ENCODE measurements around the gene ZNF740.
"Not testable (repeated sequence)": the region's sequence is repeated elsewhere in the genome, so short reads cannot be mapped to it uniquely, and the experiment has no call there.

The ZNF740 gene

DNA sequence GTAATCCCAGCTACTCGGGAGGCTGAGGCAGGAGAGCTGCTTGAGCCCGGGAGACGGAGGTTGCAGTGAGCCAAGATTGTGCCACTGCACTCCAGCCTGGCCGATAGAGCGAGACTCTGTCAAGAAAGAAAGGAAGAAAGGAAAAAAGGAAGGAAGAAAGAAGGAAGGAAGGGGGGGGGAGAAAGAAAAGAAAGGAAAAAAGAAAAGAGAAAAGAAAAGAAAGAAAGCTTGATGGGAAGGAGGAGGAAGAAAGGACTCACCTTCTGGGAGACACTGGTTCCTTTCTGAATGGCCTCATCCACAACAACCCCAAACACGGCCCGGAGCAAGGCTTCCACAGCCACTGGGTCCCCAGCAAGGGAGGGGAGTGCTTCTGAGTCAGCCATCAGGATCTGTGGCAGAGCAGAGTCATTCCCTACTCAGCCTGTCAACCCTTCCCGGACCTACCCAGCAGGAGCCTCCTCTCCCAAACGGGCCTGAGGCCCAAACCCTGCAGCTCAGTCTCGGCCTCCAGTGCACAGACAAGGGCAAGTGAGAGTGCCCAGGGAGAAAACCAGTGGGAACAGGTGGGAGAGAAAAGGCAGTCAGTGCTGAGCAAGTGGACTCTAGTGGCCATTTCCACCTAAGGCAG lies 7.3 kb upstream of the ZNF740 start:
- Histone ChIP-seq H3K4me3 (ENCODE audit: low read depth, low read length) (no peak overlapping the region), H3K4me1 (ENCODE audit: control insufficient read depth, insufficient read depth, low read length) (peaks cover 17% of the 10 kb centered on the region), H3K9me3 (ENCODE audit: control insufficient read depth, insufficient read depth, low read depth, low read length) (no peaks in the 10 kb centered on the region), H3K27ac (ENCODE audit: low read depth, low read length) (no peak overlapping the region), H3K36me3 (ENCODE audit: control insufficient read depth, insufficient read depth, low read length) (no peaks in the 10 kb centered on the region), H3K27me3 (ENCODE audit: control insufficient read depth, insufficient read depth, low read length) (peaks cover 85% of the 10 kb centered on the region), H3K9ac (ENCODE audit: low read length) (no peak overlapping the region)

DNA sequence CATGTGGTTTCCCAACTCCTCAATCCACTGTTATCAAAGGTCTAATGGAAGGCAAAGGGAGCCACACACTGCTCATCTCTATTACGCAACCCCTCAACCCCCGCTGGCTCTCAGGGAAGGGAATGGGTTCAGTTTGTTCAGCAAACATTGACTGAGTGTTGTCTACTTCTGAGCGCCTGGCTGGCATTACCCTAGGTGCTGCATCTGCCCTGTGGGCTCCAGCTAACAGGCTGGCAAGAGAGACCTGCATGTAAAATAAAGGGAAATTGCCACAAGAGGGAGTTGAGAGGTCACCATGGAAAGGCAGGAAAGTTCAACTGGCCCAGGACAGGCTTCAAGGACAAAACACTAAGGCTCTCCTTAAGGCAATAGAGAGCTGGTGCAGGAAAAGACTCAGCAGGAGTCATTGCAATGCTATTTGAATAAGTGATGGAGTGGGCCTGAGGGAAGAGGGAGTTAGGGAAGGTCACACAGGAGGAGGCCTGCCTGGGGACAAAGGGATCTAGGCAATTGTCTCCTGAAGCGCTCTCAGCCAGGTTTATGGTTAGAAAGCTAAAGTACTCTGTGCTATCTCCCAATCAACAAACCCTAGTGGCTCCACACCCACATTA lies 5.5 kb upstream of the ZNF740 start:
- Histone ChIP-seq H3K4me3 (ENCODE audit: low read depth, low read length) (no peak overlapping the region), H3K36me3 (ENCODE audit: control insufficient read depth, insufficient read depth, low read length) (no peaks in the 10 kb centered on the region), H3K9ac (ENCODE audit: low read length) (no peak overlapping the region), H3K9me3 (ENCODE audit: control insufficient read depth, insufficient read depth, low read depth, low read length) (no peaks in the 10 kb centered on the region), H3K27ac (ENCODE audit: low read depth, low read length) (no peak overlapping the region), H3K27me3 (ENCODE audit: control insufficient read depth, insufficient read depth, low read length) (peaks cover 96% of the 10 kb centered on the region), H3K4me1 (ENCODE audit: control insufficient read depth, insufficient read depth, low read length) (peaks cover 20% of the 10 kb centered on the region)

DNA sequence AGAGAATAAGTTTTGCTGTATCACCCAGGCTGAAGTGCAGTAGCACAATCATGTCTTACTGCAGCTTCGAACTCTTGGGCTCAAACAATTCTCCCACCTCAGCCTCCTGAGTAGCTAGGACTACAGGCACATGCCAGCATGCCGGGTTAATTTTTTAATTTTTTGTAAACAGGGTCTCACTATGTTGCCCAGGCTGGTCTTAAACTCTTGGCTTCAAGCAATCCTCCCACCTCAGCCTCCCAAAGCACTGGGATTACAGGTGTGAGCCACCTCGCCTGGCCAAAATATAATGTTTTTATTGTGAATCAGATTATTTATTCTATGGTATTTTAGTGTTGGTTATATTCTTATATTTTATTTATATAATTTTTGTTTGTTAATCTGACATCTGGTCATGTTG lies 3.8 kb upstream of the ZNF740 start:
- Histone ChIP-seq H3K27ac (ENCODE audit: low read depth, low read length) (no peak overlapping the region), H3K4me1 (ENCODE audit: control insufficient read depth, insufficient read depth, low read length) (peaks cover 19% of the 10 kb centered on the region), H3K4me3 (ENCODE audit: low read depth, low read length) (no peak overlapping the region), H3K36me3 (ENCODE audit: control insufficient read depth, insufficient read depth, low read length) (peaks cover 1% of the 10 kb centered on the region; the same call in 1 of the 2 replicates), H3K27me3 (ENCODE audit: control insufficient read depth, insufficient read depth, low read length) (peaks cover 78% of the 10 kb centered on the region), H3K9ac (ENCODE audit: low read length) (no peak overlapping the region), H3K9me3 (ENCODE audit: control insufficient read depth, insufficient read depth, low read depth, low read length) (no peaks in the 10 kb centered on the region)

DNA sequence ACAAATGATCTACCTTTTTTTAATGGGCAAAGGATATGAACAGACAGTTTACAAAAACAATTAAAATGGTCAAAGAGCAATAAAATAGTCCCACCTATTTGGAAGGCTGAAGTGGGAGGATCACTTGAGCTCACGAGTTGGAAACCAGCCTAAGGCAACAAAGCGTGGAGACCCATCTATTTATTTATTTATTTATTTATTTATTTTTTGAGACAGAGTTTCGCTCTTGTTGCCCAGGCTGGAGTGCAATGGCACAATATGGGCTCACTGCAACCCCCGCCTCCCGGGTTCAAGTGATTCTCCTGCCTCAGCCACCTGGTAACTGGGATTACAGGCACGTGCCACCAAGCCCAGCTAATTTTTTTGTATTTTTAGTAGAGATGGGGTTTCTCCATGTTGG lies 3.1 kb upstream of the ZNF740 start:
- H3K4me3 ChIP-seq (ENCODE audit: low read depth, low read length); H3K9ac ChIP-seq (ENCODE audit: low read length); H3K9me3 ChIP-seq (ENCODE audit: control insufficient read depth, insufficient read depth, low read depth, low read length); H3K27ac ChIP-seq (ENCODE audit: low read depth, low read length); H3K36me3 ChIP-seq (ENCODE audit: control insufficient read depth, insufficient read depth, low read length): not testable (repeated sequence)
- H3K27me3 ChIP-seq (ENCODE audit: control insufficient read depth, insufficient read depth, low read length): peaks cover 71% of the 10 kb centered on the region
- peaks cover 19% of the 10 kb centered on the region for H3K4me1 ChIP-seq (ENCODE audit: control insufficient read depth, insufficient read depth, low read length)

DNA sequence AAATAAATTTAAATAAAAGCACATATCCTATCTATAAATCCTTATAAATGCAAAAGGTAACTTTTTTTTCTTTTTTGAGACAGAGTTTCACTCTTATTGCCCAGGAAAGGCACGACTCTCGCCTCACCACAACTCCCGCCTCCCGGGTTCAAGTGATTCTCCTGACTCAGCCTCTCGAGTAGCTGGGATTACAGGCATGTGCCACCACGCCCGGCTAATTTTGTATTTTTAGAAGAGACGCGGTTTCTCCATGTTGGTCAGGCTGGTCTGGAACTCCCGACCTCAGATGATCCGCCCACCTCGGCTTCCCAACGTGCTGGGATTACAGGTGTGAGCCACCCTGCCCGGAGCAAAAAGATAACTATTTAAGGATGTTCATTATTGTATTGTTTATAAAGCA lies 1.7 kb upstream of the ZNF740 start:
- H3K36me3 ChIP-seq (ENCODE audit: control insufficient read depth, insufficient read depth, low read length): peaks cover 16% of the 10 kb centered on the region
- H3K4me3 ChIP-seq (ENCODE audit: low read depth, low read length); H3K9ac ChIP-seq (ENCODE audit: low read length); H3K27ac ChIP-seq (ENCODE audit: low read depth, low read length); H3K9me3 ChIP-seq (ENCODE audit: control insufficient read depth, insufficient read depth, low read depth, low read length): not testable (repeated sequence)
- H3K4me1 ChIP-seq (ENCODE audit: control insufficient read depth, insufficient read depth, low read length): peaks cover 19% of the 10 kb centered on the region
- peaks cover 58% of the 10 kb centered on the region for H3K27me3 ChIP-seq (ENCODE audit: control insufficient read depth, insufficient read depth, low read length)

DNA sequence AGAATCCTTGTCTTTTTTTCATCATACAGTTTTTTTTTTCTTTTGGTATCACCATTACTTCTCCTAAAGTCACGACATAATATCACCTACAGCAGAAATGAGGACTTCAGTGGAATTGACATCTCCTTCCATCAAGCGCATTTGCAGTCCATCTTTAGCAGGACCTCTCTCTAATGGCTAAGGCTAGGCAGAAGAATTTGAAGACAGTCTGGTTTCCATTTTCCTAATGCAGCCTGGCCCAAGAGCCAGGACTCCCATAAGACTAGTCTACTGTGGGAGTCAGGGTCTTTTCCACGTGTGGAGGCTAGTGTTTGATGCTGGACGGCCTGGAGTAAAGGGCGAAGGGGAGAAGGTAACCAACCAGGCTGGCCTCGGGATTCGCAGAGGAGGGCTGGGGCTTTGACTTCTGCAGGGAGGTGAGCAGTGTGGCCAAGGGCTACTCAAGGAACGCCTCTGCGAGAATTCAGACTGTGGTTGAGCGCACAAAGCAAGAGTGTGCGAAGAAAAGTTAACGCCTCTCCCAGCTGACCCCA lies 769 bp upstream of the ZNF740 start:
- H3K4me3 ChIP-seq (ENCODE audit: low read depth, low read length): peak overlapping the region; percentile 97
- peaks cover 48% of the 10 kb centered on the region for H3K27me3 ChIP-seq (ENCODE audit: control insufficient read depth, insufficient read depth, low read length)
- H3K36me3 ChIP-seq (ENCODE audit: control insufficient read depth, insufficient read depth, low read length): peaks cover 22% of the 10 kb centered on the region
- H3K9ac ChIP-seq (ENCODE audit: low read length): peak overlapping the region; percentile 75
- no peak overlapping the region for H3K27ac ChIP-seq (ENCODE audit: low read depth, low read length)
- H3K4me1 ChIP-seq (ENCODE audit: control insufficient read depth, insufficient read depth, low read length): peaks cover 16% of the 10 kb centered on the region
- no peaks in the 10 kb centered on the region for H3K9me3 ChIP-seq (ENCODE audit: control insufficient read depth, insufficient read depth, low read depth, low read length)

DNA sequence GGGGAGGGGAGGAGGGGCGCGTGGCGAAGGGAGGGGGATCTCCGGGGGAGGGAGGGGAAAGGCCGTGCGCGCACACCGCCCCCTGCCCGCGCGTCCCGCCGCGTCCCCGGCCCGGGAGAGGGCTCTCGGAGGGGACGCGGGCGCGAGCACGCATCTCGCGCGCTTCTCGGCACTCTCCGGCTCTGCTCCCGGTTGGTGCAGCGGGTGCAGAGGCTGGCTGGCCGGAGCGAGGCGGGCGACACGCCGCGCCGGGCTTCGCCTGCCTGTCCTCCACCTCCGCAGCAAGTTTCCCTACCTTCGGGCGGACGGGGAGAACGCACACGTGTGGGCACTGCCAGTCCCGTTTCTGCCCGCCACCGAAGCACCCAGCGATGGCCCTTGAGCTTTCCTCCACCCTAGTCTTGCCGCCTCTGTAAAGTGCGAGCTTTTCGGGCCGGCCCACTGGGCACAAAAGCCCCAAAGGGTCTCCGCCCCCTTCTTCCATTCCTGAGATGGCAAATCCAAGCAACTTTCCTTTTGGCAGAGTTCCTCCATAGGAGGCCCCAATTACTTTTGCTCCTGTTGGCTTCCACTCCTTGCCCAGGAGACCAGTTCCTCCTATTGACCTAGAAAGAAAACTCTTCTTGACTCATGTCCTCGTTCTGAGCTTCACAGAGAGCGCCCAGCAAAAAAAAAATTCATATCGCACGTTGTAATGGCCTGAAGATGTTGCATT lies 566 bp downstream of the ZNF740 start:
- Histone ChIP-seq H3K27me3 (ENCODE audit: control insufficient read depth, insufficient read depth, low read length) (peaks cover 37% of the 10 kb centered on the region), H3K36me3 (ENCODE audit: control insufficient read depth, insufficient read depth, low read length) (peaks cover 35% of the 10 kb centered on the region), H3K4me3 (ENCODE audit: low read depth, low read length) (peak overlapping the region; percentile 97), H3K27ac (ENCODE audit: low read depth, low read length) (peak overlapping the region; percentile 84; the same call in 1 of the 2 replicates), H3K9ac (ENCODE audit: low read length) (peak overlapping the region; percentile 91), H3K9me3 (ENCODE audit: control insufficient read depth, insufficient read depth, low read depth, low read length) (no peaks in the 10 kb centered on the region), H3K4me1 (ENCODE audit: control insufficient read depth, insufficient read depth, low read length) (0 out of 2 replicates have a peak, but pooled peaks cover 8% of the 10 kb centered on the region)

DNA sequence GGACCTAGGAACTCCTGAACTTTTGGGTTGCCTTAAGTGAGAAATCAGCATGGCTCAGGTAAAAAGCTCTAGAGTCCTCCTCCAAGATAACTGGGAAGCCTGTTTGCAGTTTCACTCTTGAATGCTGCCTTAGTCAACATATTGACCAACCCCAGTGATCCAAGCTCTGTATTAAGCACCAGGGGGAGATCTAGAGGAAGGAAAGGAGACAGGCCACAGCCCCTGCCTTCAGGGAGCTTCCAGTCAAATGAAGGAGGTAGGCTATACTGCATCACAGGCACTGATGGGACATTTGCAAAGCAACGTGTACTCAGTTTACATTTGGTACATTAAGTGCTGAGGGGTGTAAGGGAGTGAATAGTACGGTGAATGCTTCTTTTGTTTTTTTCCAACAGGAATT lies 1.4 kb downstream of the ZNF740 start:
- H3K9ac ChIP-seq (ENCODE audit: low read length): no peak overlapping the region
- 0 out of 2 replicates have a peak, but pooled peaks cover 8% of the 10 kb centered on the region for H3K4me1 ChIP-seq (ENCODE audit: control insufficient read depth, insufficient read depth, low read length)
- peaks cover 43% of the 10 kb centered on the region for H3K36me3 ChIP-seq (ENCODE audit: control insufficient read depth, insufficient read depth, low read length)
- no peak overlapping the region for H3K27ac ChIP-seq (ENCODE audit: low read depth, low read length)
- H3K27me3 ChIP-seq (ENCODE audit: control insufficient read depth, insufficient read depth, low read length): peaks cover 28% of the 10 kb centered on the region
- peak overlapping the region; percentile 97; the same call in 1 of the 2 replicates for H3K4me3 ChIP-seq (ENCODE audit: low read depth, low read length)
- H3K9me3 ChIP-seq (ENCODE audit: control insufficient read depth, insufficient read depth, low read depth, low read length): no peaks in the 10 kb centered on the region

DNA sequence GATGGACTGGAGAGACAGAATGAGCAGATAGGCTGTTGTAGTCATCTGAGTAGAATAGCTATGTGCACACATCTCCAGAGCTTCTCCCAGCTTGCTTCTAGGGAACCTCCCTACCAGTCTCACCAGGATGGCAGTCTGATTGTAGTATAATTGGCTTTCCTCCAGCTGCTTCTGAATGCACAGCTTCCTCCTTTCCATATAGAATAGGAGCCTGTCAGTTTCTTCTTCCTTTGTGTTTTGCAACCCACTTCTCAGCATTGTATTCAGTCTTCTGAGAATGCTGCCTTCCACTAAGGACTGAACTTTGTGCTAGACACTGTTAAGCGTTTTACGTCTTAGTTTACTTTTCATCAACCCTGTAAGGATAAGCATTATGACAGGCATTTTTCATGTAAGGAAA lies 2.4 kb downstream of the ZNF740 start:
- H3K27ac ChIP-seq (ENCODE audit: low read depth, low read length): no peak overlapping the region
- peaks cover 53% of the 10 kb centered on the region for H3K36me3 ChIP-seq (ENCODE audit: control insufficient read depth, insufficient read depth, low read length)
- H3K4me1 ChIP-seq (ENCODE audit: control insufficient read depth, insufficient read depth, low read length): 0 out of 2 replicates have a peak, but pooled peaks cover 8% of the 10 kb centered on the region
- peaks cover 19% of the 10 kb centered on the region for H3K27me3 ChIP-seq (ENCODE audit: control insufficient read depth, insufficient read depth, low read length)
- no peak overlapping the region for H3K9ac ChIP-seq (ENCODE audit: low read length)
- no peaks in the 10 kb centered on the region for H3K9me3 ChIP-seq (ENCODE audit: control insufficient read depth, insufficient read depth, low read depth, low read length)
- H3K4me3 ChIP-seq (ENCODE audit: low read depth, low read length): no peak overlapping the region

DNA sequence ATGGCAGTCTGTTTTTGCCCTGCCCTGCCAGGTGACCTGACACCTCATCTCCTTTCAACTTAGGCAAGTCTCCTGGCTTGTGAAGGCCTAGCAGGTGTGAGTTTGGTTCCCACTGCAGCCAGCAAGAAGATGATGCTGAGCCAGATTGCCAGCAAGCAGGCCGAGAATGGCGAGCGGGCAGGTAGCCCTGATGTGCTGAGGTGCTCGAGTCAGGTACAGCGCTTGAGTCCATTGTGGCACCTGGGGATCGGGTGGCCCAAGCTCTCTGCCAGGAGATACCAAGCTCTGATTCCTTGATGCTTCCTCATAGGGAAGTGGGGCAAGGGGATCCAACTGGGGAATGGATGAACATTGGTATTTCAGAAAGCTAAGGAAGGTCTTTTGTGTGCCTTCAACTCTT lies 4.3 kb downstream of the ZNF740 start:
- H3K9ac ChIP-seq (ENCODE audit: low read length): no peak overlapping the region
- H3K4me1 ChIP-seq (ENCODE audit: control insufficient read depth, insufficient read depth, low read length): 0 out of 2 replicates have a peak, but pooled peaks cover 5% of the 10 kb centered on the region
- H3K9me3 ChIP-seq (ENCODE audit: control insufficient read depth, insufficient read depth, low read depth, low read length): no peaks in the 10 kb centered on the region
- no peak overlapping the region for H3K4me3 ChIP-seq (ENCODE audit: low read depth, low read length)
- H3K36me3 ChIP-seq (ENCODE audit: control insufficient read depth, insufficient read depth, low read length): peaks cover 58% of the 10 kb centered on the region
- no peak overlapping the region for H3K27ac ChIP-seq (ENCODE audit: low read depth, low read length)
- peaks cover 1% of the 10 kb centered on the region for H3K27me3 ChIP-seq (ENCODE audit: control insufficient read depth, insufficient read depth, low read length)
